Cortex of kidney (tissue), 1 donor: Measurements from ENCODE around the gene CARMIL3.

Source experiments
- DNase-seq: peaks from one replicate; lab custom pipeline; 2025; lab: John Stamatoyannopoulos, UW

CARMIL3 gene

GRCh38 chr14:24063263-24063836, 11.5 kb downstream of the CARMIL3 start:
- DNase-seq, result no peak

GRCh38 chr14:24064091-24064795, 12.4 kb downstream of the CARMIL3 start:
- DNase-seq, result no peak

DNA sequence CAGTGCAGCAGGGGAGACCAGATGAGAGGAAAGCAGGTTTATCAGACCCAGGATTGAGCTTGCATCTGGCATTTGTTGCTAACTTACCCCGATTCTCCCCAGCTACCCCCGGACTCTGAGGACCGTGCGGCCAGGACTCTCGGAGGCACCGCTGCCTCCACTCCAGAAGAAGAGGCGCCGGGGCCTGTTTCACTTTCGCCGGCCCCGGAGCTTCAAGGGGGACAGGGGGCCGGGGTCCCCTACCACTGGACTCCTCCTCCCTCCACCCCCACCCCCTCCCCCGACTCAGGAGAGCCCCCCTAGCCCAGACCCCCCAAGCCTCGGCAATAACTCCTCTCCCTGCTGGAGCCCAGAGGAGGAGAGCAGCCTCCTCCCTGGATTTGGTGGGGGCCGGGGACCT, 13.0 kb downstream of the CARMIL3 start:
- DNase-seq, result no peak

DNA sequence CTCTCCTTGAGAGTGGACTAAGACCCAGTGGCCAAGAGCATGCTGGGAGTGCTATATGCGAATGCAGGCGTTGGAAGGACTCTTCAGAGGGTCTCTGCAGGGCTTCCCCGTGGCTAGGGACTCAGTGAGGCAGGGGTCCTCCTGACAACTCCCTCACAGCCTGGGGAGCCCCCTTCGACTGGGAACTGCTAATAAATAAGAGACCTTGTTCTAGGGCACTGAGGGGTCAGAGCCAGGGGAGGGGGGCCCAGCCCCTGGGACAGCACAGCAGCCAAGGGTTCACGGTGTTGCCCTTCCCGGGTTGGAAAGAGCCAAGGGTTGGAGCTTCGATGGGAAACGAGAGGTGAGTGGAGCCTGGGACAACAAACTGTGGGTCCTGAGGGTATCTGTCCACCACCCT, 13.6 kb downstream of the CARMIL3 start:
- DNase-seq, result no peak

- DNase-seq, result no peak
Measured at GRCh38 chr14:24066496-24067132, 14.8 kb downstream of the CARMIL3 start.

DNA sequence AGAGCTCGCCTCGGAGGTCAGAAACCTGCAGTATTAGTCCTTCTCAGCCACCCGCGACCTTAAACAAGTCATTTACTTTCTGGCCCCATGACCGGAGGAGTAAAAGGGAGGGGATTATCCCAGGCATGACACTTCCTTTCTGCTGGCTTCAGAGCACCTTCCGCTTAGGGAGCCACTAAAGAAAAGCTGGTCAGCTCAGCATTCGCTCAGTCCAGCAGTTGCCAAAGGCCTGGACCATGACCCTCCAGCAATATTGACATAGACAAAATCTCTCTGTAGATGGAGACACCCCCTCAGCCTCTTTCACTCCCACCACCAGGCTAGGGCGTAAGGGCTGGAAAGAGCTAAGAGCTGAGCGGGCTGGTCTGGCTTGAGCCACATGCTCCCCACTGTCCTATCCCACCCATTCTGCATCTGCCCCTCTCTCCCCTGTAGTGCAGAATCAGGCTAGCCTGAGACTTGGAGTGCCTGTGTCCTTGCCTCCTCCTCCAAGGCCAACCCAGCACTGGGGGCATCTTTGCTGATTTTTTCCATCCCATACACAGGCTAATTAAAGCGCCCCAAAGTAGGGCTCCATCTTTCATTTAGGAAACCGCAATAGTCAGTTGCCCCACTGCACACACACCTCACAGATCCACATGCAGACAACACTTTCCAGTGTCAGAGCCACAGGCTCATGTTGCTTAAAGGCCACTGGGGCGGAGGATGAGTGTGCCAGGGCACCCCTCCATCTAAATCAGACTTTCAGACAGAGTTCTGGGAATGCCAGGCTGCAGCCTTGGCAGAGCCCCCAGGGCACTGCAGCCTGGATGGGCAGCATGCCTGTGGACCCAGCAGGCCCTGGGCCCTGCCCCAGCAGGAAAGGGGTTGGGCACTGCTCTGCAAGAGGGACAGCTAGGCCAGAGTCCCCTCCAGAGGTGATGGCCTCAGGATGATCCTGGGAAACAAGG, 15.6 kb downstream of the CARMIL3 start:
- no peak for DNase-seq

DNA sequence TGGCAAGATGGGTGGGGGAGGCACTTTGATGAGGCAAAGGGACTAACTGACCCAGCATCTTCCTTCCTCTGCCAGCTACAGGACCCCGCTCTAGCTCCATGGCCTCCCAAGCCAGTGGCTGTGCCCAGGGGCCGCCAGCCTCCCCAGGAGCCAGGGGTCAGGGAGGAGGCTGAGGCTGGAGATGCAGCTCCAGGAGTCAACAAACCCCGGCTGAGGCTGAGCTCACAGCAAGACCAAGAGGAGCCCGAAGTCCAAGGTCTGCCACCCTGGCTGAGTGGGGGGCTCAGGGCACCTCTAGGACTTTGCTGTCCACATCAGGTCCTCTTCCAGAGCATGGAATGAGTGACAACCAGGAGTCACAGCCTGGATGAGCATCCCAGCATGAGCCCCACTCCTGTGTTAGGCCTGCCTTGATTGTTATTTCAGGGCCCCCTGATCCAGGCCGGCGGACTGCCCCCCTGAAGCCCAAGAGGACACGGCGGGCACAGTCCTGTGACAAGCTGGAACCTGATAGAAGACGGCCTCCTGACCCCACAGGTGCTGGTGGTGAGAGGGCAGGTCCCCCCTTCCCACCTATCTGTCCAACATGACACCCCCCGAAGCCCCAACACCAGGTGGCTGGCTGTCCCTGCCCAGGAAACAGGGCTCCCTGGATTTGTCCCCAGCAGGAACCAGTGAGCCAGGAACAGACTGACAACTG, 17.1 kb downstream of the CARMIL3 start:
- DNase-seq, result no peak

DNA sequence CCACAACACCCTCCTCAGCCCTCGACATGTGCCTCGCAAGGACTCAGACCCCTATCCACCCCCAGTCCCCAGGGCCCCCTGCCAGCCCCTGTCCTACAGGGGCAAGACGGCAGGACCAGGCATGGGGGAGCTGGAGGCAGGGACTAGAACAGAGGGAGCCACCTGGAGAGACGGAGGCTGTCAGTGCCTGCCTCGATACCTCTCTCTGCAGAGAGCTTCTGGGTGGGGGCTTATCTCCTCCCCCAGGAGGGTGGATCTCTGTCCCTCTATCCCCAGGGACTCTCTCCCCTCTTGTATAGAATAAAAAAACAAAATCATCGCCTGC, 17.6 kb downstream of the CARMIL3 start:
- DNase-seq, result no peak

- DNase-seq, result no peak
Measured at GRCh38 chr14:24070285-24071143, 18.7 kb downstream of the CARMIL3 start.

GRCh38 chr14:24071144-24071697, 19.4 kb downstream of the CARMIL3 start, which contains the start of gene CPNE6:
CPNE6 (plus strand) TSS chr14:24071562; CDS start chr14:24072937, 1,375 bp downstream.
- no peak for DNase-seq

- no peak for DNase-seq
Measured at GRCh38 chr14:24071836-24072430, 20.1 kb downstream of the CARMIL3 start.

- DNase-seq, result no peak
Measured at GRCh38 chr14:24072436-24072835, 20.6 kb downstream of the CARMIL3 start.

DNA sequence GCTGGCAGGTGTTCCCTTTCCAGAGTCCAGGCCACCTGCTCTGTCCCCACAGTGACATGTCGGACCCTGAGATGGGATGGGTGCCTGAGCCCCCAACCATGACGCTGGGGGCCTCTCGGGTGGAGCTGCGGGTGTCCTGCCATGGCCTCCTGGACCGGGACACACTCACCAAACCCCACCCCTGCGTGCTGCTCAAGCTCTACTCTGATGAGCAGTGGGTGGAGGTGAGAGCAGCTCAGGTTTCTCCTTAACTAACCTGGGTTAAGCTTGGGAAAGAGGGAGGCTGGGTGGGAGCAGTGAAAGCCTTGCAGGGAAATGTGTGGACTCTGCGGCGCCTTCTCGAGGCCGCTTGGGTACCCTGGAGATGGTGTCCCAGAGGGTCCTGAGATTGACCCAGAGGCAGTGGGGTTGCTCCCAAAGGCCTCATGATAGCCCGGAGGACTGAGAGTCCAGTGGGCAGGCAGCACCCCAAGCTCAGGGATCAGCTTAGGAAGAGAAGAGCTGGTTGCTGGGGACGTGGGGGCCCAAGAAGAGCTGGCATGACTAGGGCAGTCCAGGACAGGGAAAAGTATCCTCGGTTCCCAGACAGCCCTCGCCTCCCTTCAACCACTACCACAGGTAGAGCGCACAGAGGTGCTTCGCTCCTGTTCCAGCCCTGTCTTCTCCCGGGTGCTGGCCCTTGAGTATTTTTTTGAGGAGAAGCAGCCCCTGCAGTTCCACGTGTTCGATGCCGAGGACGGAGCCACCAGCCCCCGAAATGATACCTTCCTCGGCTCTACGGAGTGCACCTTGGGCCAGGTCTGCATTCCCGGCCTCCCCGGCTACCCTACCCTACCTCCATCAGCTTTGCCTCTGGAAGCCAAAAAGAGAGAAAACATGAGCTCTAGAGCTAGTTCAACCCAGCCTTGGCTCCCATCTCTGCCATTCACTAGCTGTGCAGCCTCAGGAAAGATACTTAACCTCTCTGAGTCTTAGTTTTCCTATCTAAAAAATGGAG, 21.4 kb downstream of the CARMIL3 start:
- DNase-seq, result no peak

- DNase-seq, result no peak
Measured at GRCh38 chr14:24074625-24075484, 23.0 kb downstream of the CARMIL3 start.

- no peak for DNase-seq
Measured at GRCh38 chr14:24075485-24076301, 23.9 kb downstream of the CARMIL3 start.

DNA sequence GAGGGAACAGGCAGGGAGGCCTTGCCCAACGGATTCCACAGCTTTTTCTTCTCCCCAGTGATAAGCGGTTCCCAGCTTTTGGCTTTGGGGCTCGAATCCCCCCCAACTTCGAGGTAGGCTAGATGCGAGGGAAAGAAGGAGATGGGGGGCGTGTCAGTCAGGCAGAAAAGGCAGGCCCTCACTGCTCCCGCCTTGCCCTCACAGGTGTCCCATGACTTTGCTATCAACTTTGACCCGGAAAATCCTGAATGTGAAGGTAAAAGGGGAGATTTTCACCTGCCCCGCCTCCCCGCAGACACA, 24.4 kb downstream of the CARMIL3 start:
- DNase-seq, result no peak

- no peak for DNase-seq
Measured at GRCh38 chr14:24077086-24077485, 25.3 kb downstream of the CARMIL3 start.
